Stimulated activated CD4-positive, alpha-beta T cell treated with anti-CD3 and anti-CD28 coated beads, Interleukin-1b, Interleukin-23, amount 100 ng/mL, for 4 hours (primary cell): ENCODE results near the gene CST3.
"Not testable (repeated sequence)": the region's sequence is repeated elsewhere in the genome, so short reads cannot be mapped to it uniquely, and the experiment has no call there.

Source experiments
- DNase-seq, 2 donors: peaks; one replicate each; pipeline ENCODE4 v3.0.0-alpha.2; 2020; ENCODE audit warnings: low read depth in 2 of 2

The CST3 gene

GRCh38 chr20:23643659-23644058 lies 5.9 kb upstream of the CST3 start:
- no peak for DNase-seq

- DNase-seq: no peak
Measured at GRCh38 chr20:23641936-23642751, 4.4 kb upstream of the CST3 start.

DNA sequence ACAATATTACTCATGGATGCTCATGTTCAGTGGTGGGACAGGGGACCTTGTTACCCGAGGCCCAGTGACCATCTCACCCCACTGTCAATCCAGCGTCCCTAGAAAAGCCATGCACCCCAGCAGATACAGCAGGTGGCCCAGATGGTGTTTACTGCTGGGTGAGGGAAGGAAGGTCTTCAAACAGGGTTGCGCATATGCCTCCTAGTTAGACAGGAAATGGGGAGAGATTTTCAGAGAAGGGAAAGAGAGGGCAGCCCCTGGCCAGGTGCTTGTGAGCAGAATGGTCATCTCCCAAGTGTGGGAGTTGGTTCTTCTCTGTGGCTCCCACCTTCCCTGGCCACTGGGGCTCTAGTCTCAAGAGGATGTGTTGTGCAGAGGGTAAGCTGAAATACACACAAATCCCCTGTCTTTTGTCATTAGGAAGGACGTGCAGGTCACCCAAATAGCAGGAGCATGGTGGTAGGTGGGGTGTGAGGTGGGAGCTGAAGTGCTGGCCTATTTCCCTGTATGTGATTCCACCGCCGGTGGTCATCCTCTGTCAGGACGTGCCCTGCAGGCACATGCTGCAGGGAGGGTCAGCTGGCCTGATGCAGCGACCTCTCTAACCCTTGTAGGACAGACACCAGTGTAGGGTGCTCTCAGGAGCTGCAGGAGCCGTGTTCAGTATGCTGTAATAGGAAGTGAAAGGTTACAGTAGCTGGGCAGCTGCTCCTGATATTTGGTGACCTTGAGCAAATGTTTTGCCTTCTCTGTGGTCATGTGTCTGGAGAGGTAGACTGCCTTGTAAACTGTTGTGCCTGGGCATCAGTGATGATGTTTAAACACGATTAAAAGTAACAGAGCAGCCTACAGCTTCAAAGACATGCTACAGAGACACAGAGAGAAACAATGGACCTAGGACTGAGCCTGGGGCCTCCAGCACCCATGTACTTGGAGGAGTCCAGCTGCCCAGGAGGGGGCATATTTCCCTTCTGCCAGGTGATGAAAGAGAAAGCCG lies 3.2 kb upstream of the CST3 start:
- no peak for DNase-seq

DNA sequence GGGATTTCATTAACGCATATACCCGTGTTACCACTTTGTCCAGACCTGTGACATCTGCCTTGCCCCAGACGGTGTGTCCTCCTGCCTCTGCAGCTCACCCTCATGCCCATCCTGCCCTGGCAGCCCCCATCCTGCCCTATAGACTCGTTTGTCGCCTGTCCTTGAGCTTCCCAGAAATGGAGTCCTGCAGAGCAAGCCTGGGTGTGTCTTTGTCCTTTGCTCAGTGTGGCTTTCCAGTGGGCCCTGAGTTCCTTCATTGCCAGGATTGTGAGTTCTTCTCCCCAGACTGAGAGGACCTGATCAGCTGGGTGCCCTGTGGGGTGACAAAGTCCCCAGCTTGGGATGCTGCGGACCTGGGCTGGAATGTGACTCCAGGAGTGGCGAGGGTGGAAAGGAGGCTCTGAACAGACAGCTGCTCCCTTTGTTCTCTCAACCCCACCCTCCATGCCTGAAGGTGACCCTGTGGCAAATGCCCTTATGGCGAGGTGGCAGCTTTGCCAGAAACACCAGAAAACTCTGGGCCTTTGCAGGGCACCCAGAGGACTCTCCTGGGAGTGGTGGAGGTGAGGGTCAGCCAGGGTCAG lies 2.4 kb upstream of the CST3 start:
- DNase-seq: no peak

GRCh38 chr20:23639490-23639958 lies 1.8 kb upstream of the CST3 start:
- DNase-seq: no peak

DNA sequence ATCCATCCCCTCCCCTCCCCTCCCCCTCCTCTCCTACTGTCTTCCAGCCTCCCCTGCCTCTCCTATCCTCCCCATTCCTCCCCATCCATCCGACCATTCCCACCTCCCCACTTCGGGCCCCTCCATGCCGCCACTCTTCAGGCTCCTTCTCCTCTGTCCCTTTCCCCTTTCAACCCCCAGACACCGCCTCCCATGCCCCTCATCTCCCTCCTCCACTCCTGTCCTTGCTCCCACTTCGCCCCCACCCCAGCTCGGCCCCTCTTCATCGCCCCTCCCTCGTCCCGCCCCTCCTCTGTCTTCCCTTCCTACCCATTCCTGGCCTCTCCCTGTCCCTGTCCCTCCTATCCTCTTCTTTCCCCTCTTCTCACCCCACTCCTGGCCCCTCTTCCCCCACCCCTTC lies 554 bp upstream of the CST3 start:
- no peak for DNase-seq

DNA sequence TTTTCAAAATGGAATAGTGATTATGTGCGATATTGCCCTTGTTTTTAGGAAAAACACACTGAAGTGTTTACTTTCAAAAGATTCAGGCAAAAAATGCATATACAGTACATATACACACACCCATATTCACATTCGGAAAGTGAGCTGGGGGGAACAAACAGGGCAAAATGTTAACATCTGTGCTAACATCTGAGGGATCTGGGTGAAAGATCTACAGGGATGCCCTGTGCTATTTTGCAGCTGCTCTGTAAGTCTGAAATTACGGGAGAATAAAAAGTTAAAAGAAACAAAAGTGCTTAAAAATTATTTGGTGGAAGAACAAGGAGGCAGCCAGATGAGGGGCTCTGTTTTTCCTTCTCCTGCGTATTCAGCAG lies 860 bp downstream of the CST3 start:
- DNase-seq: no peak

DNA sequence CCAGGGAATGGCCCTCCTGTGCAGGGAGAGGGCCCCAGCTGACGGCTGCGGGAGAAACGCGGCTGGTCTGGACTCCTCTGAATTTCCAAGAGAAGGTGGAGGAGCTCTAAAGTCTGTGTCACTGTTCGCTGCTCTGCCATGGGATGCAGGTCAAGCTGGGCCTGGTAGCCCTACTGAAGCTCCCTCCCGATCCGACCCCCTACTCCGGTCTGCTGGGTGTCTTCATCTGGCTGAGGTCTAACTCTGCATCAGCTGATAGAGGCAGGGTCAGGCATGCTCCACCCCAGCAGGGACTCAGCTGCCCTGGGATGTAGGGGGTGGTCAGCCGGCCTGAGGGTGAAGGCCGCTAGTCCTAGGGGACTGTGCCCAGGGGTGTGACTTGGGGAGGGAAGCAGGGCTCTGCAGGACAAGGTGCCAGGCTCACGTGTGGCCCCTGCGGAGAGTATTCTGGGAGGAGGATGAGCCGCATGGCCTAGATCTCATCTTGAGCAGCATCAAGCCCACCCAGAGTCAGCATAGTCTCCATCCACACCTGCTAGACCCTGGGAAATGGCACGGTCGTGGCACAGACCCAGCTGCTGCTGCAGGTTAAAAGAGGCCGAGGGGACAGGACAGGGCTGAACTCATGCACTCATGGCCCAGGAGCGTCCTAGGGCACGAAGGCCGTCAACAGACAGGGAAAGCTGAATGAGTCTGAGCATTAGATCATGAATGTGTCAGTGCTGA lies 1.4 kb downstream of the CST3 start:
- no peak for DNase-seq

- DNase-seq: not testable (repeated sequence)
Measured at GRCh38 chr20:23635768-23636090, 2.0 kb downstream of the CST3 start.

- no peak for DNase-seq
Measured at GRCh38 chr20:23634985-23635767, 2.6 kb downstream of the CST3 start.

DNA sequence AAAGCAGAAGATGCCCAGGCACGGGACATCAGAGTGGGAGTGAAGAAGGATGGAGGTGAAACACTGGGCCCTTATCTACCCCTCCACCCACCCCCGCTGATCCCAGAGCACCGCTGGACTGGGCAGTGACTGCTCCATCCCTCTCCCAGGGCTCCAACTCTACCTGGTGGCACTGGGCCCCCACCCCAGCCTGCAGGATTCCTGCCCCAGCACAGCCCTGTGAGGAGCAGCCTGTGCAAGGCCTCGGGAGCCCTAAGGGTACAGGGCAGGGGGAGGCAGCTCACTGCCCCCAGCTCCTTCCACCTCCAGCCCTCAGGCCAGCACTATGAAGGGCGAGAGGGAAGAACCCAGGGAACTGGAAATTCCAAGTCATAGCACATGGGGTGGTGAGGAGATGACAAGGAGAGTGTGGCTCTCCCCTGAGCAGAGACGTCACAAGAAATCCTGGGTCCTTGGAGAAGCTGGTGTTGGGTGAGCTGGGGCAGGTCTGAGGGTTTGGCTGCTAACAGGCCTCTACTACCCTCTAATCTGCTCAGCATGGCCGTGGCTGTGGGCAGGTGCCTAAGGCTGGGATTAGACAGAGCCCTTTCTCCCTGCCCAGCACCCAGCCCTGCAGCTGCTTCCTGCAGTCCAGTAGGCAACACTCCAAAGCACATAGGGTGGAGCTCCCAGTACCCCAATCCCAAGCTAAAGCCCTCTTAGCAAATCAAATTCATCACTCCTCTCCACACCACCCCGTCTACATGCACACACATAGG lies 3.5 kb downstream of the CST3 start:
- DNase-seq: no peak

DNA sequence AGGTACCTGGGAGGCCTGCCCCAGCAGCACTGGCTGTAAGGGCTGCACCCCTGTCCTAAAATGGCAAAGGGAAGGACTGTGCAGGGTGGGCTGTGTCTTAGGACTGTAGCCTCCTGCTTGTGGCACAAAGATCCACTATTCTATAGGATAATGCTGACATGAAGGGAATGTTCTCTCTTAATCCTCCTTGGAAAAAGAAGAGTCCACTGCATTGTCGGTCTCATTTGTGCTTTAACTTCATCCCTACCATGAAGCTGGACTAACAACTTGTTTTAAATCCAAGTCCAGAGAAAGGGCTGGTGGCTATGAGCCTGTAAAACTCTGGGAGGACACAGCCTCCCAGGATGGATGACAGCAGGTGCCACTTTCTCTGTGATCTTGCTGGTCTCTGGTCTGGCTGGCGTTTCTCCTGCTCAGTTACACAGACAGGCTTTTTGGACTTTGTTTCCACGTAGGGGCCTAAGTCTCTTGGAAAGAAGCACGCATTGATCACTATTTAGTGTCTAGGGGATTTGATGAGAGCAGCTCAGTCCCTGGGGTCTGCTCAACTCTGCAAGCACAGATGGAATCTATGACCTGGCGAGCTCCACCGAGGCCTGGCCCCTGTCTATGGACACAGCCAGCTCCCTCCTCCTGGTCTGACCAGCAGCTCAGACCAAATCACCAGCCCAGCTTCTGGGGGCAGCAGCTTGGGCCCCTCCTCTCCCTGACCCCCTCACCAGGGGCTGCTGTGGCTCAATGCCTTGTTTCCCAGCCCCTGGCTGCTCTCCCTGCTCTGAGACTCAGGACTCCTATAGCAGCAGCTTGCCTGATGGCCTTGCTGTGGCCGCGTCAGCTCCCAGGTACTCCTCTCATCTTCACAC lies 4.8 kb downstream of the CST3 start:
- no peak for DNase-seq

- DNase-seq: no peak
Measured at GRCh38 chr20:23631981-23632710, 5.6 kb downstream of the CST3 start.

DNA sequence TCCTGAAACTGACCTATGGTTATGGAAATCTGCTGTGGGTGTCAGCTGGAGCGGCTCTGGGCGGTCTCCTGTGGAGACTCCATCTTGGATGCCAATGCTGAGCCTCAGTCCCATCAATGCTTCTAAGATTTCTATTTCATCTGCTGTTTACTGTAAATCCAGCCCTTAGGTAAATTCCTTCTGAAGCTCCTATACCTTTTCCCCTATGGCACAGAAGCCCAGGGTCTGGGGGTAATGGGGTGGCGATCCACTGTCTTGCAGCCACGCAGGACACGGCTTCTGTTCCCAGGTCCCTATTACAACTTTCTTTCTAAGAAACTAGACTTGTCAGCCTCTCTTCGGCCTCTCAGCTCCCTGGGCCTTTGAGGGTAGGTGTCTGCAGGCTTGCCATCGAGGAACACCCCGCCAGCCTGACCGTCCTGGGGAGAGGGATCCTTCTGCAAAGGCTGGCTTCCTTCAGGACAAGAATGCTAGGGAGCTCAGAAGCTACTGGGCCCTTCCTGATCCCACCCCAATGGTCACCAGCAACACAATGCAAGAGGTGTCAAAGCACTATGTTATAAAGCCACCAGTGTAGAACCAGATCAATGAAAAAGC lies 6.4 kb downstream of the CST3 start:
- DNase-seq: no peak

GRCh38 chr20:23630392-23630849 lies 7.3 kb downstream of the CST3 start:
- DNase-seq: no peak

GRCh38 chr20:23629542-23630391 lies 8.0 kb downstream of the CST3 start:
- no peak for DNase-seq

DNA sequence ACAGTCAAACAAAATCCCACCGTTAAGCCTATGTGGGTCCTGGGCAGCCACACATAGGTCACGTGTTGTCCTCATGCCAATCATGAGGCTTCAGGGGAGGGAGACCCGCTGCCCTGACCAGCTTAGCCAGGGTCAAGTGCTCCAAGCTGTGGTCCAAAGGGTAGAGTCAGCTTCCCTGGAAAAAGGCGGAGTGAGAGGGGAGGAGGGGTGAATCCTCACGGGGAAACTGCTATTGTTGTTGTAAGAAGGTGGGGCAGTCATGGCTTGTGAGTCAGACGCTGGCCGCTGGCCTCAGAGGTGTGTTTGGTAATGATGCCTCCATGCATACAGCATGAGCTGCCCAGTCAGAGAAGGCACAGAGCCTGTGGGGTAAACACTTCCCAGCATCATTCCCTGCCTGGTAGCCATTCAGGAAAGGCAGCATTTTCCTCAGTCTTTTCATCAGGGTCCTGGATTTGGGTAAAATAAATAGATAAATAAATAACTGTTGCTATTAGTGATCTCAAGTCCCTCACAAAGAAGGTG lies 8.7 kb downstream of the CST3 start:
- DNase-seq: no peak
